Measurements from ENCODE around the gene GHITM.

GHITM gene

GRCh38 chr10:84201682-84202081 lies 62.4 kb downstream of the GHITM start:
- no peak for DNase-seq

- no peak for DNase-seq
Measured at GRCh38 chr10:84202349-84202748, 63.0 kb downstream of the GHITM start.

All from cerebellar nuclear complex (tissue), 1 donor.